ENCODE results near the gene TMEM35A. TPM values are rescaled to one million over a fixed set of nuclear protein-coding genes. Genes with fewer than 3 reads are reported as not detected.
A peak's percentile ranks its signal among the peaks of the same experiment; 100 is the strongest.

The TMEM35A gene
- total RNA-seq, 1 donor from 2014 or later: not detected

DNA sequence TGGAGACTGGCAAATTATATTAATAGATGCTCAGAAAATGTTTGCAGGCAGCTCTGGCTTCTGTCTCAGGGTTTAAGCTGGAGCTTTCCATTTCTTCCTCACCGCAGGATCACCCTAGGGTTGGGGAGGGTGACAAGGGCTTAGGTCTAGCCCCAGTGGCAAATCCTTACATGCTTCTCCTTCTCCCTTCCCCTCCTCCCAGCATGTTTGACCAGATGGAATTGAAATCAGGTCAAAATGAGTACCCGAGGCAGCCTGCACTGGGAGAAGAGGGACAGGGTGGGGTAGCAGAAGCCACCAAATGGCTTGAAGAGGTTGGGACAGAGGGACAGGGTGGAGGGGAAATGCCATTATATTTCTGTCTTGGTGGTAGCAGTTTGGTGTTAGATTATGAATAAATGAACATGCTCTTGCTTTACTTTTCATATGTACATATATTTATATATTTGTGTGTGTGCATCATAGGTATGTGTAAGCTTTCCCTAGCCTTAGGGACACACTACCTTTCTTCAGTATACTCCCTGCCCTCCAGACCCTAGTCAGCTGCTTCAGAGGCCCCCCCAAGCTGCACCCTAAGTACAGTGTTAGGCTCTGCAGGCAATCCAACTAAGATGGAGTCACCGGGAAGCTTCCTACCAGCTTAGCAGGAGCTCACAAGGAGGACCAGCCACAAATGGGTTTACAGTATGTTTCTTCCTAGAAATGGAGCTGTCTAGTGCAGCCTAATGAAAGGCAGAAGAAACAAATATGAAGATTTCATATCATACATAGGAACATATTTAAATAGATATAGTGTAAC lies 1.8 kb downstream of the TMEM35A start:
- no peak overlapping the region for H3K4me3 Mint-ChIP-seq (ENCODE audit: low read depth)
- no peaks in the 10 kb centered on the region for H3K36me3 Mint-ChIP-seq (ENCODE audit: low read depth)
- no peaks in the 10 kb centered on the region for H3K4me1 Mint-ChIP-seq (ENCODE audit: low read depth)
- intact Hi-C loops (cut with micrococcal nuclease): no loop called here
- H3K9me3 Mint-ChIP-seq: no peaks in the 10 kb centered on the region
- H3K27me3 Mint-ChIP-seq (ENCODE audit: low read depth): peaks cover 18% of the 10 kb centered on the region
- no peak overlapping the region for H3K27ac Mint-ChIP-seq
- no peak for DNase-seq (ENCODE audit: low spot score)

DNA sequence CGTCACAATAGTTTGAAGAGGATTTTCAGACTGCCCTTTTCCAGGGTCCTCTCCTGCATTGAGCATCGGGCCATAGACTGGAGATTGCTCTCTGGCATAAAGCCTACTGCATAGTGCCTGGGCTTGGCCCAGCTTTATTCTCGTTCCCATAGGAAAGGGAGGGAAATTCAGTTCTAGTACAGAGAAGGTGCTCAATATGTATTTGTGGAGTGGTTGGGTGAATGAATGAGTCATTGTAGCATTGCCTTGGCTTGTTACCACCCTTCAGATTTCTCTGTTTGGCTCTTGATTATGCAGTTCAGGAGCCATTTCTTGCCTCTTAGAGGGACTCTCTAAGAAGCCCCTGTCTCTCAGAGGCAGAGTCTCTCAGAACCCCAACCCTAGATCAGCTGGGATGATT lies 2.6 kb downstream of the TMEM35A start:
- no peak overlapping the region for H3K27ac Mint-ChIP-seq
- intact Hi-C loops (cut with micrococcal nuclease): no loop called here
- no peak overlapping the region for H3K4me3 Mint-ChIP-seq (ENCODE audit: low read depth)
- no peaks in the 10 kb centered on the region for H3K9me3 Mint-ChIP-seq
- peaks cover 18% of the 10 kb centered on the region for H3K27me3 Mint-ChIP-seq (ENCODE audit: low read depth)
- no peaks in the 10 kb centered on the region for H3K36me3 Mint-ChIP-seq (ENCODE audit: low read depth)
- no peak for DNase-seq (ENCODE audit: low spot score)
- no peaks in the 10 kb centered on the region for H3K4me1 Mint-ChIP-seq (ENCODE audit: low read depth)

DNA sequence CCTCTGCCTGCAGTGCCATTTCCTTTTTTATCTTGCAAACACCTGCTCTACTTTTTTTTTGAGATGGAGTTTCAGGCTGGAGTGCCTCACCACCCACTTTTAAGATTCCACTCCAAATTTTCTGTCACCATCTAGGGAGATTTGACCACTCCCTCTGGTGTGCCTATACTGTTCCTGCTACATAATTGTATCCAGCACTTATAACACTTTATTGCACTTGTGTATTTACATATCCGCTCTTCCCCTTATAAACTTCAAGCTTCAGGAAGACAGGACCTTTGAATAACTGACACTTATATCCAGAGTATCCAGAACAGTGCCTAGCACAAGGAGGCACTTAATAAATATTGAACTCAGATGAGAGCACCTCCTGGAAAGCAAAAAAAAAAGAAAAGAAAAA lies 13.1 kb downstream of the TMEM35A start:
- Mint-ChIP-seq H3K27me3 (ENCODE audit: low read depth) (peaks cover 4% of the 10 kb centered on the region), H3K4me3 (ENCODE audit: low read depth) (no peak overlapping the region), H3K4me1 (ENCODE audit: low read depth) (no peaks in the 10 kb centered on the region), H3K27ac (no peak overlapping the region), H3K9me3 (no peaks in the 10 kb centered on the region), H3K36me3 (ENCODE audit: low read depth) (no peaks in the 10 kb centered on the region)
- no peak for DNase-seq (ENCODE audit: low spot score)
- intact Hi-C loops (cut with micrococcal nuclease): no loop called here

DNA sequence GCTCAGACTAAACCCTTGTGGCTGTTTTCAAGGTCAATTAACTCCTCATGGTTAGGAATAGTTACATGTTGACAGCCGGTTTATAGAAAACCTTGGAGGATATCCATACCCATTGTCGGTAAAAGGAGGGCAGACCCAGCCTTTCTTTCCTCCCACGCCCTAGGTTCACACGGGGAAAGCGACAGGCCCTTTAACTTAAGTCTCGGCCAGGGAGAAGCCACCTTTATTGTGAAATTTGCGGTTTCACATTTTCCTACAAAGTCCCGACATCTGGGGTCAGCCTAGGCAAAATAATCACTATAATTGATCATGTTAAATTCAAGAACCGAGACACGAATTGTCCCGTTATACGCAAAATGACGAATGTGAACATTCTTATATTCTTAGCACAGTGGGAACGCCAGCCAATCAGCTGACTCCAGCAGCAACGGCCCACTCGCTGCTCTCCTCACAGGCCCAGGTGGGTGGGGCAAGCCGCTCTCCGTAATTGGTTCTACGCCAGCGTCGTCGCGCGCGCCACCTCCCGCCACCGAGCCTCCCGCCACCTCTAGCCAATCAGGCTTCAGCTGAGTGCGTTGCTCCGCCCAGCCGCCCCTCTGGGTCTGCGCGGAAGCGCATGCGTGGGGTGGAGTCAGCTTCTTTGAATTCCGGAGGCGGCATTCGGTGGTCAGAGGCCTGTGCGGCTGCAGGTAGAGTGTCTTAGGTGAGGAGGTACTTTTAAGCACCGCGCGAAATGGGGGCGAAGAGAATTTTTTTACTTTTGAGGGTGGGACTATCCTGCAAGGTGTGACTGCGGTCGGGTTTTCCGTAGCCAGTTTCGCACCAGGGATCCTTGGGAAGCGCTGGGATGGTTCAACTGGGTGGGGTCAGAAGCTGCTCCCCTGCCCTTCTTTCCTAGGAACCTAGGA lies 19.1 kb downstream of the TMEM35A start, which contains the start of gene CENPI:
Gene CENPI, plus strand, starts transcription at position 659 of the 908 bp plus-strand sequence. CDS start 2,867 bp downstream, outside the sequence.
- DNase-seq (ENCODE audit: low spot score): peak; percentile 93
- H3K4me1 Mint-ChIP-seq (ENCODE audit: low read depth): peaks cover 20% of the 10 kb centered on the region
- intact Hi-C loops (cut with micrococcal nuclease): loop anchor here (2.0 to 5.0 kb wide), 2 partner anchors 45 to 275 kb away; partner anchors contain the start of genes CSTF2 and TRMT2B
- H3K9me3 Mint-ChIP-seq: no peaks in the 10 kb centered on the region
- no peaks in the 10 kb centered on the region for H3K27me3 Mint-ChIP-seq (ENCODE audit: low read depth)
- peak within 1 kb of the TSS; percentile 84 for H3K27ac Mint-ChIP-seq
- H3K4me3 Mint-ChIP-seq (ENCODE audit: low read depth): peak within 1 kb of the TSS; percentile 96
- H3K36me3 Mint-ChIP-seq (ENCODE audit: low read depth): peaks cover 30% of the 10 kb centered on the region

DNA sequence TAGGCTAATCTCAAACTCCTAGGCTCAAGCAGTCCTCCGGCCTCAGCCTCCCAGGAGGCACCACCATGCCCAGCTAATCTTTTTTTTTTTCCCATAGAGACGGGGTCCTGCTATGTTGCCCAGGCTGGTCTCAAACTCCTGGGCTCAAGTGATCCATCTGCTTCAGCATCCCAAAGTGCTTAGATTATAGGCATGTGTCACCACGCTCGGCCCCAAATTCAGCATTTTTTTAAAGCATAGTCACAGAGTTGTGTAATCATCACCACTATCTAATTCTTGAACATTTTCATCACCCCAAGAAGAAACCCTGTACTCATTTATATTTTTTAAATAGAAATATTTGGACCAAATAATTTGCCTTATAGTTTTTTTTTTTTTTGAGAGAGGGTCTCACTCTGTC lies 29.6 kb downstream of the TMEM35A start:
- intact Hi-C loops (cut with micrococcal nuclease): no loop called here
- peaks cover 2% of the 10 kb centered on the region for H3K4me1 Mint-ChIP-seq (ENCODE audit: low read depth)
- H3K27me3 Mint-ChIP-seq (ENCODE audit: low read depth): no peaks in the 10 kb centered on the region
- DNase-seq (ENCODE audit: low spot score): no peak
- H3K36me3 Mint-ChIP-seq (ENCODE audit: low read depth): peaks cover 26% of the 10 kb centered on the region
- H3K4me3 Mint-ChIP-seq (ENCODE audit: low read depth): no peak overlapping the region
- H3K9me3 Mint-ChIP-seq: no peaks in the 10 kb centered on the region
- H3K27ac Mint-ChIP-seq: no peak overlapping the region

DNA sequence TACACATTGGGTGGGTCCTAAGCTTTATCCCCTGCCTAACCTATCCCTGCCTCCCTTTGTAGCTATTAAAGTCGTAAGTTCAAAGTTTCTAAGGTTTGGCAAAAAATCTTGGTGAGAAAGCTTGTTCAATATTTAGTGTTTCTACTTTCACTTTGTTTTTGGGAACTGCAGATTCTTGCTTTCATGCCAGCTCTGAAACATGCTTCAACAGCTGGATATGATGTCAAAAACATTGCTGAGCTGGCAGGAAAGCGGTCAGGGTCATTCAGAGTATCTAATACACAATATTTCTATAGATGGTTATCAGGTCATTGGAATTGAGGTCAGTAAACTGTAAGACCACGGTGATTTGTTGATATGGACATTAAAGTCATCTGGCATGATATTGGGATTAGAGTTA lies 39.0 kb downstream of the TMEM35A start:
- no peak for DNase-seq (ENCODE audit: low spot score)
- no peaks in the 10 kb centered on the region for H3K27me3 Mint-ChIP-seq (ENCODE audit: low read depth)
- H3K9me3 Mint-ChIP-seq: no peaks in the 10 kb centered on the region
- no peaks in the 10 kb centered on the region for H3K4me1 Mint-ChIP-seq (ENCODE audit: low read depth)
- peaks cover 34% of the 10 kb centered on the region for H3K36me3 Mint-ChIP-seq (ENCODE audit: low read depth)
- intact Hi-C loops (cut with micrococcal nuclease): no loop called here
- H3K27ac Mint-ChIP-seq: no peak overlapping the region
- no peak overlapping the region for H3K4me3 Mint-ChIP-seq (ENCODE audit: low read depth)

DNA sequence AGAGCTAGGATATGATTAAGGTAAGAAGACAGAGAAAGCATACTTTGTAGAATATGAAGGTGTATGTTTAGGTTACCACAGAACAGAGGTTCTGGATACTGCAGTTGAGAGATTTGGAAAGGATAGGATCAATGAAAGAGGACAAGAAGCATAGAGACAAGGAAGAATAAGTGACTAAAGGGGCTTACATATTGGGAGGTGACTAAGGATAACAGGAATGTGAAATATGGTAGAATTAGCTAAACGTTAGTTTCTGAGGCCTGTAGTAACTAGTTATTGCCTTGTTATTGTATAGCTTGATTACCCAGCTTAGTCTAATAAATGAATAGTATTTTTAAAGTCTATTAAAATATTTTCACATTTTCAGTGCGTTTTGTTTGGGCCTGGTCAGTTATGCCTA lies 57.6 kb downstream of the TMEM35A start:
- intact Hi-C loops (cut with micrococcal nuclease): no loop called here
- no peak for DNase-seq (ENCODE audit: low spot score)
- Mint-ChIP-seq H3K4me1 (ENCODE audit: low read depth) (no peaks in the 10 kb centered on the region), H3K4me3 (ENCODE audit: low read depth) (no peak overlapping the region), H3K9me3 (no peaks in the 10 kb centered on the region), H3K36me3 (ENCODE audit: low read depth) (peaks cover 41% of the 10 kb centered on the region), H3K27me3 (ENCODE audit: low read depth) (no peaks in the 10 kb centered on the region), H3K27ac (no peak overlapping the region)

Other genes with a start within 250 kb of the TMEM35A start
- not detected in 2 replicates for gene NOX1, start 204.5 kb upstream of the TMEM35A start, total RNA-seq
- gene XKRX, start 150.0 kb upstream of the TMEM35A start, total RNA-seq: 0.23 and 0.25 TPM in 2 replicates
- not detected in 2 replicates for gene ARL13A, start 109.2 kb upstream of the TMEM35A start, total RNA-seq
- 21.5 and 24.4 TPM in 2 replicates for gene TRMT2B, start 26.8 kb upstream of the TMEM35A start, total RNA-seq
- 20.7 and 20.9 TPM in 2 replicates for gene CENPI, start 19.3 kb downstream of the TMEM35A start, total RNA-seq
- gene DRP2, start 140.9 kb downstream of the TMEM35A start, total RNA-seq: 0.44 and 0.46 TPM in 2 replicates
- 0.11 TPM in 2 replicates for gene TAF7L, start 212.5 kb downstream of the TMEM35A start, total RNA-seq

All from activated T-helper 2 cell treated with anti-CD3 and anti-CD28 coated beads, Interferon-gamma antibody, Interleukin-2, Interleukin-4, amounts not matched to agents 10 μg/mL and 5 μg/mL and 100 μg/mL, durations not matched to agents 14 hours and 24 hours and 36 hours (primary cell).